ENCODE measurements around the gene CIDEB.

GRCh38 chr14:24274101-24274543, 33.7 kb downstream of the CIDEB start:
- no peak for TF ChIP-seq CTCF (IDR thresholded peaks at IDR 0.05; ENCODE audit: insufficient read depth, low read length)
- 0 out of 2 replicates have a peak, but pooled peaks have one; percentile 27 for TF ChIP-seq POLR2AphosphoS5 (IDR thresholded peaks at IDR 0.05; ENCODE audit: low read depth)
- TF ChIP-seq GABPA (IDR thresholded peaks at IDR 0.05; ENCODE audit: low read depth): no peak
- no peak for TF ChIP-seq REST (IDR thresholded peaks at IDR 0.05; ENCODE audit: insufficient replicate concordance, low read depth)
- TF ChIP-seq SPI1 (IDR thresholded peaks at IDR 0.05; ENCODE audit: borderline replicate concordance, low read depth): peak; percentile 95
